Pancreas (tissue), 10 donors: ENCODE measurements around the gene ARFGEF3. TPM values are rescaled to one million over a fixed set of nuclear protein-coding genes. Genes with fewer than 3 reads are reported as not detected.
A peak's percentile ranks its signal among the peaks of the same experiment; 100 is the strongest.

Source experiments
- ATAC-seq, 4 donors: fragments of 200-7000 bp; cut with Tn5 transposase; one replicate each; pipeline versions ENCODE4 v1.8.0 to v1.9.1; 2020; ENCODE audit warnings: mild to moderate bottlenecking in 4 of 4, moderate library complexity in 4 of 4
- DNase-seq, 6 donors: peaks; one replicate each; pipeline ENCODE4 v3.0.0-alpha.2; 2020
- FAIRE-seq: peaks from 2 replicates; lab custom pipeline; 2012; peaks lifted over from hg19 to GRCh38; lab: Jason Lieb, UNC
- H3K27ac ChIP-seq, 4 donors: fragments of 200-600 bp; sonication (generic); 1 replicate in 3 of 4; 2 replicates in 1 of 4; pipeline versions ENCODE4 v1.5.0 to v1.8.0; 2020
- H3K27me3 ChIP-seq, 4 donors: fragments of 200-600 bp; one replicate each; pipeline ENCODE4 v1.8.0; 2021
- H3K36me3 ChIP-seq, 3 donors: fragments of 200-600 bp; sonication (generic) in 1 of 3; one replicate each; pipeline versions ENCODE4 v1.5.0 to v1.8.0; 2020 to 2021
- H3K4me1 ChIP-seq, 3 donors: fragments of 200-600 bp; one replicate each; pipeline ENCODE4 v1.8.0; 2021
- H3K4me3 ChIP-seq, 4 donors: fragments of 200-600 bp; sonication (generic) in 2 of 4; one replicate each; pipeline versions ENCODE4 v1.5.0 to v1.8.0; 2020 to 2021
- H3K9me3 ChIP-seq, 4 donors: fragments of 200-600 bp; one replicate each; pipeline ENCODE4 v1.8.0; 2021
- CTCF ChIP-seq, 4 donors: fragments of 200-600 bp; sonication (generic) in 3 of 4; IDR thresholded peaks; one replicate each; pipeline versions ENCODE4 v1.5.0 to v1.8.0; 2021; ENCODE audit warnings: antibody characterized with exemption in 4 of 4
- WGBS, 2 donors: extraction: QIAGEN DNeasy Blood & Tissue Kit; methylation state at CpG; one replicate each; pipeline ENCODE4 v1.1.7; 2013; 5-methylcytosine and 5-hydroxymethylcytosine counted together
- intact Hi-C, 3 donors: fragments of 100-400 bp; cut with DNase I; formaldehyde crosslinking; loops; one replicate each; pipeline versions ENCODE4 v1.11.1 to v1.14.2; 2022
- polyA plus RNA-seq, 2 donors: library from polyadenylated mRNA; stranded (reverse); fragments of 200-250 nt; gene quantifications; one replicate each; pipeline ENCODE4 v1.2.3, GENCODE V29; 2013
- total RNA-seq, 6 donors: library from RNA; stranded (reverse); fragmentation: NEBNext Ultra II Directional in 4 of 6; extraction: Animal tissue kit (Norgen Biotek cat#: 25700) in 4 of 6; gene quantifications; one replicate each; pipeline versions ENCODE4 v1.2.1 to v1.2.4, GENCODE V29; 2021 to 2023
- donor health status: healthy with polysubstance abuse.
- donor health status: DM: no; HTN: no; CAD: no; lungs with moderate emphysema.
- donor health status: DM: no; HTN: no; CAD: no.
- donor health status: control.
- donor health status: control.
- donor health status: Bipolar disorder and iron deficiency.
- donor health status: DM: yes; HTN: yes; CAD: no.
- donor health status: DM: no; HTN: no; CAD: no.
- donor health status: DM: no; HTN: no; CAD: no.
- donor health status: DM: yes; HTN: yes; CAD: no.

ARFGEF3 gene
- total and polyA plus RNA-seq, 8 donors: 4.8 to 19.0 (median 15.7) TPM

GRCh38 chr6:138248011-138248410 lies 86.3 kb downstream of the ARFGEF3 start:
- Histone ChIP-seq H3K36me3 (no peaks in the 10 kb centered on the region), H3K4me1 (peaks cover 6 to 35% (median 23%) of the 10 kb centered on the region in 3 donors), H3K27me3 (no peaks in the 10 kb centered on the region), H3K27ac (no peak overlapping the region), H3K9me3 (no peaks in the 10 kb centered on the region), H3K4me3 (no peak overlapping the region)
- ATAC-seq: no peak
- intact Hi-C loops: no loop called here
- no peak for TF ChIP-seq CTCF (IDR thresholded peaks at IDR 0.05)
- 88 to 91% methylated on average over 7 of the region's 7 CpGs for WGBS, 2 donors
- peak in 1 of 6 donors; percentile 20 for DNase-seq
- FAIRE-seq: no peak

- no peak for TF ChIP-seq CTCF (IDR thresholded peaks at IDR 0.05)
- no peak for FAIRE-seq
- intact Hi-C loops: no loop called here
Observed at GRCh38 chr6:138248878-138249277, 87.1 kb downstream of the ARFGEF3 start.

GRCh38 chr6:138250053-138250452 lies 88.3 kb downstream of the ARFGEF3 start:
- Histone ChIP-seq H3K9me3 (no peaks in the 10 kb centered on the region), H3K27me3 (no peaks in the 10 kb centered on the region), H3K4me3 (no peak overlapping the region), H3K27ac (peak overlapping the region; percentile 82 to 93 (median 86)), H3K4me1 (peaks cover 6 to 22% (median 16%) of the 10 kb centered on the region in 3 donors), H3K36me3 (peaks cover 0 to 4% (median 0%) of the 10 kb centered on the region in 3 donors)
- intact Hi-C loops: no loop called here
- ATAC-seq (no peak), DNase-seq (no peak), FAIRE-seq (no peak)
- no peak for TF ChIP-seq CTCF (IDR thresholded peaks at IDR 0.05)
- 91 to 92% methylated on average over 4 of the region's 4 CpGs for WGBS, 2 donors

More at GRCh38 chr6:138248878-138249277, 87.1 kb downstream of the ARFGEF3 start:
- Histone ChIP-seq H3K36me3 (peaks cover 0 to 3% (median 0%) of the 10 kb centered on the region in 3 donors), H3K4me1 (peaks cover 6 to 27% (median 19%) of the 10 kb centered on the region in 3 donors), H3K27me3 (no peaks in the 10 kb centered on the region), H3K4me3 (no peak overlapping the region), H3K9me3 (no peaks in the 10 kb centered on the region), H3K27ac (no peak overlapping the region)
- WGBS, 2 donors: 36 to 49% methylated on average over 1 of the region's 1 CpG
- no peak for ATAC-seq
- DNase-seq: no peak

- Histone ChIP-seq H3K36me3 (peaks cover 0 to 9% (median 0%) of the 10 kb centered on the region in 3 donors), H3K4me3 (no peak overlapping the region), H3K27ac (peak overlapping the region; percentile 82 to 93 (median 86)), H3K4me1 (peaks cover 6 to 22% (median 16%) of the 10 kb centered on the region in 3 donors), H3K27me3 (no peaks in the 10 kb centered on the region), H3K9me3 (no peaks in the 10 kb centered on the region)
- 33 to 35% methylated on average over 16 of the region's 16 CpGs for WGBS, 2 donors
- no peak for TF ChIP-seq CTCF (IDR thresholded peaks at IDR 0.05)
- ATAC-seq (peak; percentile 97 to 99 (median 98)), FAIRE-seq (no peak), DNase-seq (peak in 5 of 6 donors; percentile 85 to 94 (median 91))
- intact Hi-C loops: no loop called here
Observed at GRCh38 chr6:138250513-138251247, 88.9 kb downstream of the ARFGEF3 start.

GRCh38 chr6:138253731-138254130 lies 92.0 kb downstream of the ARFGEF3 start:
- H3K36me3 ChIP-seq: peaks cover 0 to 10% (median 0%) of the 10 kb centered on the region in 3 donors
- H3K4me3 ChIP-seq: no peak overlapping the region
- no peak overlapping the region for H3K27ac ChIP-seq
- H3K27me3 ChIP-seq: no peaks in the 10 kb centered on the region
- ATAC-seq (no peak), FAIRE-seq (no peak), DNase-seq (no peak)
- intact Hi-C loops: no loop called here
- H3K9me3 ChIP-seq: no peaks in the 10 kb centered on the region
- peaks cover 6 to 22% (median 19%) of the 10 kb centered on the region in 3 donors for H3K4me1 ChIP-seq
- 95 to 96% methylated on average over 11 of the region's 11 CpGs for WGBS, 2 donors
- TF ChIP-seq CTCF (IDR thresholded peaks at IDR 0.05): no peak
